ENCODE measurements around the gene CUL1.

GRCh38 chr7:148693651-148694050 lies 5.1 kb upstream of the CUL1 start:
- TF ChIP-seq EP300 (IDR thresholded peaks at IDR 0.05) (no peak), CTCF (IDR thresholded peaks at IDR 0.05) (no peak), POLR2AphosphoS5 (IDR thresholded peaks at IDR 0.05) (no peak)

Data from esophagus muscularis mucosa (tissue), 4 donors.